ENCODE results near the gene PLXNA2.

DNA sequence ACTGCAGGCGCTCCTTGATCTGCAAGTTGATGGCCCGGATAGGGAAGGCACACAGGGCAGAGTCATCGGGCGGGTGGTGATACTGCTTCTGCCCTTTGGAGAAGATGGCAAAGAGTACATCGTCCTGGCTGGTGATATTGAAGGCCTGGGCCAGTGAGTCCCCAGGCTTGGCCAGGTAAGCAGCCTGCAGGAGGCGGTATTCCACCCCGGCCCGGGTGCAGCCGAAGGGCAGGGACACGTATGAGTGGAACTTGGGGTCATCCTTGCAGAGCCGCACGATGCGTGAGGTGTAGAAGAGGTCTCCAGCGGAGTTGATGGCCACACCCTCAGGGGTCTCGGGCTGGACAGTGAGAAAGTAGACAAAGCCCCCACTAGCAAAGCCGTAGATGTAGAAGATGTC, 27.4 kb downstream of the PLXNA2 start:
- TF ChIP-seq, protein P1, sequence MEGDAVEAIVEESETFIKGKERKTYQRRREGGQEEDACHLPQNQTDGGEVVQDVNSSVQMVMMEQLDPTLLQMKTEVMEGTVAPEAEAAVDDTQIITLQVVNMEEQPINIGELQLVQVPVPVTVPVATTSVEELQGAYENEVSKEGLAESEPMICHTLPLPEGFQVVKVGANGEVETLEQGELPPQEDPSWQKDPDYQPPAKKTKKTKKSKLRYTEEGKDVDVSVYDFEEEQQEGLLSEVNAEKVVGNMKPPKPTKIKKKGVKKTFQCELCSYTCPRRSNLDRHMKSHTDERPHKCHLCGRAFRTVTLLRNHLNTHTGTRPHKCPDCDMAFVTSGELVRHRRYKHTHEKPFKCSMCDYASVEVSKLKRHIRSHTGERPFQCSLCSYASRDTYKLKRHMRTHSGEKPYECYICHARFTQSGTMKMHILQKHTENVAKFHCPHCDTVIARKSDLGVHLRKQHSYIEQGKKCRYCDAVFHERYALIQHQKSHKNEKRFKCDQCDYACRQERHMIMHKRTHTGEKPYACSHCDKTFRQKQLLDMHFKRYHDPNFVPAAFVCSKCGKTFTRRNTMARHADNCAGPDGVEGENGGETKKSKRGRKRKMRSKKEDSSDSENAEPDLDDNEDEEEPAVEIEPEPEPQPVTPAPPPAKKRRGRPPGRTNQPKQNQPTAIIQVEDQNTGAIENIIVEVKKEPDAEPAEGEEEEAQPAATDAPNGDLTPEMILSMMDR (IDR thresholded peaks at IDR 0.05), result no peak
- TF ChIP-seq POLR2A (IDR thresholded peaks at IDR 0.05), result no peak
